Activated T-cell treated with anti-CD3 and anti-CD28 coated beads, Interleukin-2, amount 50 U/mL, for 1 hour (primary cell): ENCODE measurements around the gene ACMSD.
"Not testable (repeated sequence)": the region's sequence is repeated elsewhere in the genome, so short reads cannot be mapped to it uniquely, and the experiment has no call there.

ENCODE experiments used
- DNase-seq: peaks from one replicate; pipeline ENCODE4 v3.0.0-alpha.2; 2020

Gene ACMSD

GRCh38 chr2:134855709-134856108, 17.3 kb downstream of the ACMSD start:
- no peak for DNase-seq

DNA sequence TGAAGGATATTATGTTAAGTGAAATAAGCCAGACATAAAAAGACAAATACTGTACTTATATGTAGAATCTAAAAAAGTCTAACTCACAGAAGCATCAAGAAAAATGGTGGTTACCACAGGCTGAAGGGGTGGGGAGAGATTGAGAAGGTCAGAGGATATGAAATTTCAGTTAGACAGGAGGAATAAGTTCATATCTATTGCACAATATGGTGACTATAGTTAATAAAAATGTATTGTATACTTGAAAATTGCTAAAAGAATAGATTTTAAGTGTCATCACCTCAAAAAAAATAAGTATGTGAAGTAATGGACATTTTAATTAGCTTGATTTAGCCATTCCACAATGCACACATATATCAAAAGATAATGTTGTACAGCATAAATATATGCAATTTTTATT, 19.8 kb downstream of the ACMSD start:
- no peak for DNase-seq

- DNase-seq: no peak
Measured at GRCh38 chr2:134861173-134861572, 22.8 kb downstream of the ACMSD start.

DNA sequence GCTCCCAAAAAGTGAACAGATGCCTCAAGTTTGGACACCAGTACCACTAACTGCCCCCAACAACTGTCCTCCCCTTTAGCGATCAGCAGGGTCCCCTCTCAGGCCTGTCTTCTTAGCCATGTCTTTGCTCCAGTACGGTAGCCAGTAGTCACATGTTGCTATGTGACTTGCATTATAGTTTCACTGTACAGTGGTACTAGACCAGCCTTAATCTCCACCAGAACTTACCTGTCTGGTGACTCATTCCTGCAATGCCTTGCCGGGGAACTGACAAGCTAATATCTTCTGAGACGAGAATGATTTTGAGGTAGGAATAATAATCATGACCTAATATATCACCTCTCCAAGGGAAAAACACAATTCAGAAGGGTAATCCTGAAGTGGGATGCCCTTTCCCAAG, 23.7 kb downstream of the ACMSD start:
- no peak for DNase-seq

- DNase-seq: no peak
Measured at GRCh38 chr2:134862674-134863073, 24.3 kb downstream of the ACMSD start.

- DNase-seq: no peak
Measured at GRCh38 chr2:134863446-134863845, 25.0 kb downstream of the ACMSD start.

- DNase-seq: no peak
Measured at GRCh38 chr2:134865067-134865787, 26.8 kb downstream of the ACMSD start.

- DNase-seq: no peak
Measured at GRCh38 chr2:134866498-134867099, 28.2 kb downstream of the ACMSD start.

- DNase-seq: no peak
Measured at GRCh38 chr2:134869946-134870736, 31.7 kb downstream of the ACMSD start.

DNA sequence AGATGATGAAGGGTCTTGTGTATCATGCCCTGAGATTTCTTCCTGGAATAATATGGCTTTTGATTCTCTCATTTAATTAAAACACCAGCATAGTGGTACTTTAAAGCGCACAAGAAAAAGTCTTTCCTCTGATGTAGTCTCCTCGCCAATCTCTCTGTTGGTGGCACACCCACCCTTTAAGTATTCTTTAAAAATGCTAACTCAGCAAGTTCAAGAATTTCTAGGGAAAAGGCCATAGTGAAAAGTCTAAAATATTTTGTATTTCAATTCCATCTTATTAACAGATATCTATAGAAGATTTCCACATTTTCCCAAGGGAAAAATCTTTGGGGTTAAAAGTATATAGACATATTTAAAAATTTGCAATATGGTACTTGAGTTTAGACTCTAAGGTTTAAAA, 34.7 kb downstream of the ACMSD start:
- DNase-seq: no peak

GRCh38 chr2:134875309-134875708, 36.9 kb downstream of the ACMSD start:
- DNase-seq: no peak

- DNase-seq: no peak
Measured at GRCh38 chr2:134882773-134883172, 44.4 kb downstream of the ACMSD start.

DNA sequence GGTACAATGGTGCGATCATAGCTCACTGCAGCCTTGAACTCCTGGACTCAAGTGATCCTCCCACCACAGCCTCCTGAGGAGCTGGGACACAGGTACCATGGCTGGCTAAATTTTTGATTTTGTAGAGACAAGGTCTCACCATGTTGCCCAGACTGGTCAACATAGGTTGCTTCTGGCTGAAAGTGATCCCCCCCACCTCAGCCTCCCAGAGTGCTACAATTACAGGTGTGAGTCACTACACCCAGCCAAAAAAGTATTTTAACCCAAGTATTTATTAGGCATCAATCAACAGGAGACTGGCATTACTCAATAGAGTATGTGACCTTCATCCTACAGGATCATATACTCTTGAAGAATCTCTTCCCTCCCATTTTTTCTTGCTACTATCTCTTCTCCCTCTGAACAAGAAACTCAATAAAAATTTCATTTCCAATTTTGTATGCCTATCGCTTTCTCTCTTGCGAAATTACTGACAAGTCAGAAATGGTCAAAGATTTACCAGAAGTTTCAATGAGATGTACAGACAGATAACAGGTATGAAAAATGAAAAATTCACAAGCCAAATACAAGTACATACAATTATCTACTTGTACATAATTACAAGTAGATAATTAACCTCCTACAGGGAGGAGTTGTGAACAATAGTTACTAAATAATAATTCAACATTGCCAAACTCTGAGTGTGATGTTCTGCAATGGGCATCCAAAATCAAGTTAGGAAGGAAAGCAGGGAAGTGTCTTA, 45.3 kb downstream of the ACMSD start:
- DNase-seq: no peak

DNA sequence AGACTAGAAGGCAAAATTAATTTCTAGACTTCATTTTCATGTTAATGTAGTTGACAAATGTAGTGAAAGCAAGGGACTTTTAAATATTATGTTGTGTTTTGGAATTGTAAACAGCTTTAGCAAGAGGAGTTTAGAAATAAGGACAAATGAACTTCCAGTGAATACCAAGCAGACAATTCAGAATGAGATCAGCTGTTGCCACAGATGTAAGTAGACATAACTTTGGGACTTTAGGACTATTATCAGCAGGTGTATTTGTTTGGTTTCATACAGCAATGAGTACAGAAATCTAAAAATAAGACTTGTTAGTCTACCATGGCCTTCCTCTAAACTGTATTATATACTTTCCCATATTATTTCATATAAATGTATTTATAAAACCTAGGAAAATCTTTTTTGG, 46.0 kb downstream of the ACMSD start:
- DNase-seq: no peak

GRCh38 chr2:134892282-134893035, 54.0 kb downstream of the ACMSD start:
- DNase-seq: no peak

GRCh38 chr2:134897932-134898331, 59.5 kb downstream of the ACMSD start:
- no peak for DNase-seq

DNA sequence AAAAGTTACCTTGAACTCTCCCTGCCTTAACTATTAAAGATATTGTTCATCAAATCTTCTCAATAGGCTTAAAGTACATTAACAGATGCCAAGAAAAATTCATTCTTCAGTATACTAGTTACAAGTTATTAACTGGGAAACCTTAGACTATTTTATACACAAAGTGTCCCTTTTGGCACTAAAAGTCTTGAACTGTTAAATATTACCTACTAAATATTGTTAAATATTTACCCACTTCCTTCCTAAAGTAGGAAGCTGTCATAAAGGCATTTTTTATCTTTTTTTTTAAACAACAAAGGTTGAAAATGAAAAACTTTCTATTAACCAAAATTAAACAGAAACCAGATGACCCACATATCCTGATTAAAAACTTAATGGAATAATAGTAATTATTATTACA, 60.8 kb downstream of the ACMSD start:
- no peak for DNase-seq

- DNase-seq: no peak
Measured at GRCh38 chr2:134900151-134900550, 61.7 kb downstream of the ACMSD start.

DNA sequence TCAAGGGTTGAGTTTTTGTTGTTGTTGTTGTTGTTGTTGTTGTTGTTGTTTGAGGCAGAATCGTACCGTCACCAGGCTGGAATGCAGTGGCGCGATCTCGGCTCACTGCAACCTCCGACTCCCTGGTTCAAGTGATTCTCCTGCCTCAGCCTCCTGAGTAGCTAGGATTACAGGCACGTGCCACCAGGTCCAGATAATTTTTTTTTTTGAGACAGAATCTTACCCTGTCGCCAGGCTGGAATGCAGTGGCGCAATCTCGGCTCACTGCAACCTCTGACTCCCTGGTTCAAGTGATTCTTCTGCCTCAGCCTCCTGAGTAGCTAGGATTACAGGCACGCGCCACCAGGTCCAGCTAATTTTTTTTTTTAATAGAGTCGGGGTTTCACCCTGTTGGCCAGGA, 65.3 kb downstream of the ACMSD start:
- not testable (repeated sequence) for DNase-seq

DNA sequence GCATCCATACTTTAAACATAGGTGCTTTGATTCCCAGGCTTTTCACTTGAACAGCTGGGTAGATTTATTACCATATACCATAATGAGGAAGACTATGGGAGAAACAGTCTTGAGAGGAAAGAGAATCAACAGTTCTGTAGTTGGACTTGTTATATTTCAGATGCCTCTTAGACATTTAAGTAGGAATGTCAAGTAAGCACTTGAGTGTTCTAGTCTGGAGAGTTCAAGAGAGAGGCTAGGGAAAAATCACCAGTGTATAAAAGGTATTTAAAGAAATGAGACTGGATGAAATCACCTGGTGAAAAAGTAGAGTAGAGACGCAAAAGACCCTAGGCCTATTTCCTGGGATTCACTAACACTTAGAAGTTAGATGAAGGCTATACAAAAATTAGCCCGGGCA, 66.8 kb downstream of the ACMSD start:
- DNase-seq: no peak

DNA sequence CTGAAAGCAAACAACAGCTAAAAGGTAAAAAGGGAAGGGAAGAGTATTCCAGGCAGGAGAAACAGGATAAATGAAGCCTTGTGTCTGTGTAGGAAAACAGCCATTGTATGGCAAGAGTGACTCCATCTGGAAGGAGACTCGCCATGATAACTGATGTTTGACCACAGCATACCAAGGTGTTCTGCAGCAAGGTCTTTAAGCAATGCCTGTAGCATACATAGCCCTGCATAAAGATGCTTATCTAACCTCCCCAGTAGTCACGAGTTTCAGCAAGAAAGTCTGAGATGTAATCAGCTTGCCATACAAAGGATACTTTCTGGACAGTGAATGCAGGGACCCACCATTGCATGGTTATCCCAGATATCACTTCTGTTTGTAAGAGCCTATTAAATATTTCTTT, 68.3 kb downstream of the ACMSD start:
- DNase-seq: no peak

GRCh38 chr2:134907441-134908116, 69.2 kb downstream of the ACMSD start:
- not testable (repeated sequence) for DNase-seq
